Measurements from ENCODE around the gene MEOX2.

DNA sequence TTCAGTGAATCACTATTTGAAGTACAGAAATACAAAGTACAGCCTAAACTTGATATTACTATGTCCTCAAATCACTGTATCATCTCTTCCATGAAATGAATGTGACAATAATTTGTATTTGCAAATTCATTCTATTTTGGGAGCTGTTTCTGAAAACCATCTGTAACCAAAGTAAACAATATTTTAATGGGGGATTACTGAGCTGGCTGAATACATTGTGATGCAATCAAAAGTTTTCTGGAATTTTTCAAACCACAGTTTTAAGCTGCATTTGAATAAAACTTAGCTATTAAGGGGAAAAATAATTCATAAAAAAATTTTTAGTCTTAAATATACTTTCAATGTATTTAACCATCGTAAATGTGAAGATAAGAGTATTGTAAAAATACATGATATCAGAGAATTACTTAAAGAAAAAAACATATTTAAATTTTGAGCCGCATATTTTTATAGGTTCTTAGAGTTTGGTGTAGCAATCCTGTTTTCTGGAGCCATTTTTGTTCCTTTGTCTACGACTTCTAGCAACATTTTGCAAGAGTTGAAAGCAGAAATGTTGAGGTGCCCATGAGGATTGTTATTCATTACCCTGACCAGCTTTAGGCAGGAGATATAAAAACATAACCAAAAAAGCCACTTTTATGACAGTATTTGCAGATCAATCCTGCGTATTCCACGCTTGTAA is 78.8 kb downstream of the MEOX2 start:
- TF ChIP-seq CTCF (optimal IDR thresholded peaks at IDR 0.05 in 1 of 3, IDR thresholded peaks at IDR 0.05 in 1 of 3, conservative IDR thresholded peaks at IDR 0.05 in 1 of 3; ENCODE audit: extremely low read depth in 1 of 3, insufficient read depth in 2 of 3, low read length in 3 of 3) (no peak), EZH2 (IDR thresholded peaks at IDR 0.05; ENCODE audit: low read length) (no peak)
